Muscle layer of colon (tissue), 2 donors: ENCODE results near the gene DAPK3.

Source experiments
- H3K27ac ChIP-seq: one replicate; pipeline ENCODE4 v1.7.0; 2013; ENCODE audit warnings: low read depth, mild to moderate bottlenecking, low read length, moderate library complexity
- H3K27me3 ChIP-seq, 2 donors: one replicate each; pipeline ENCODE4 v1.7.0; 2013; ENCODE audit warnings: low read length in 2 of 2, mild to moderate bottlenecking in 2 of 2; ENCODE audit not compliant: insufficient read depth in 2 of 2, control insufficient read depth in 1 of 2
- H3K36me3 ChIP-seq: one replicate; pipeline ENCODE4 v1.7.0; 2013; ENCODE audit warnings: mild to moderate bottlenecking, low read length; ENCODE audit not compliant: insufficient read depth
- H3K4me1 ChIP-seq: one replicate; pipeline ENCODE4 v1.7.0; 2013; ENCODE audit warnings: mild to moderate bottlenecking, low read length; ENCODE audit not compliant: insufficient read depth
- H3K4me3 ChIP-seq, 2 donors: one replicate each; pipeline ENCODE4 v1.7.0; 2013; ENCODE audit warnings: low read length in 2 of 2, low read depth in 1 of 2, mild to moderate bottlenecking in 1 of 2, moderate library complexity in 1 of 2
- H3K9ac ChIP-seq: one replicate; pipeline ENCODE4 v1.7.0; 2013; ENCODE audit warnings: low read length
- H3K9me3 ChIP-seq: one replicate; pipeline ENCODE4 v1.7.0; 2013; ENCODE audit warnings: mild to moderate bottlenecking, low read length
- donor health status: abdominal sarcoma.
- donor health status: Adenocarcinoma of cecum.

The DAPK3 gene

DNA sequence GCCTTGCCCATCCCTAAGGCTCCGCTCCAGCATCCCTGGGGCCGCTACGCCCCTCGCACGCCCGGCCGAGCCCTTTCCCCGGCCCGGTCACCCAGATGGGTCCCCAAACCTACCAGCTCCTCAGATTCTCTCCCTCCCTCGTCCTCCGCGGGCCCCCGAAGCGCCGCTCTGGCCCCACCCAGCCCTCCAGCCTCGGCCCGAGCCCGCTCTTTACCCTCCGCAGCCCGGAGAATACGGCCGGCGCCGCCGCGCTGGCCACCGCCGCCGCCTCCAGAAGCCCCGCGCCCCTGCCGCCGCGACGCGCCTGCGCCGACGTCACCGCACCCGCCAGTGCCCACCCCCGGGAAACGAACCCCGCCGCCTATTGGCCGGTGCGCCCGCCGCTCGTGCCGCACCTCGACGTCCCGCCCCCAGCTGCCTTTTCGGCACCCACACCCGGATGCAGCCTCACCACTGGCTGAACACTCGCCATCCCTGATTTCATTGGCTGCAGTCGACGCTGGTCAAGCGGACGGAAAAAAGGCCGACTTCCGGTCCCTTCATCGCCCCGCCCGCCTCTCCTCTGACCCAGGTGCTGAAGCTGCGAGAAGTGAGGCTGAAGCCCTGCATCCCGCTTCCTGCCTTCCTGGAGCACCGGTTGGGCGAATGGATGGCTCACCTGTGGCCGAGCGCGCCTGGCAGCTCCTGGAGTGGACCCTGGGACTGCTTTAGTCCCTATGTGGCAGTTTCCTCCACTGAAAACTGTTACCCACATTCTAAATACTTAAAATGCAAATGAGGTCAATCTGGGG lies at the start of gene DAPK3:
TSS of gene DAPK3 (minus strand) at position 292 of the 791 bp plus-strand sequence. CDS start 1,364 bp downstream, outside the sequence.
- Histone ChIP-seq H3K9me3 (no peaks in the 10 kb centered on the region), H3K36me3 (peaks cover 25% of the 10 kb centered on the region), H3K27me3 (no peaks in the 10 kb centered on the region)

GRCh38 chr19:4019578-4019977 lies 48.7 kb upstream of the DAPK3 start:
- H3K9ac ChIP-seq, result no peak overlapping the region
- H3K9me3 ChIP-seq, result no peaks in the 10 kb centered on the region
- no peak overlapping the region for H3K4me3 ChIP-seq
- peak overlapping the region; percentile 96 for H3K27ac ChIP-seq
- H3K27me3 ChIP-seq, result no peaks in the 10 kb centered on the region
- H3K36me3 ChIP-seq, result peaks cover 20% of the 10 kb centered on the region
- H3K4me1 ChIP-seq, result peaks cover 38% of the 10 kb centered on the region

More for the DNA sequence above, at the start of gene DAPK3:
- Histone ChIP-seq H3K9ac (peak within 1 kb of the TSS; percentile 84), H3K27ac (peak within 1 kb of the TSS; percentile 97), H3K4me1 (peaks cover 40% of the 10 kb centered on the region), H3K4me3 (peak within 1 kb of the TSS; percentile 65 to 97)

DNA sequence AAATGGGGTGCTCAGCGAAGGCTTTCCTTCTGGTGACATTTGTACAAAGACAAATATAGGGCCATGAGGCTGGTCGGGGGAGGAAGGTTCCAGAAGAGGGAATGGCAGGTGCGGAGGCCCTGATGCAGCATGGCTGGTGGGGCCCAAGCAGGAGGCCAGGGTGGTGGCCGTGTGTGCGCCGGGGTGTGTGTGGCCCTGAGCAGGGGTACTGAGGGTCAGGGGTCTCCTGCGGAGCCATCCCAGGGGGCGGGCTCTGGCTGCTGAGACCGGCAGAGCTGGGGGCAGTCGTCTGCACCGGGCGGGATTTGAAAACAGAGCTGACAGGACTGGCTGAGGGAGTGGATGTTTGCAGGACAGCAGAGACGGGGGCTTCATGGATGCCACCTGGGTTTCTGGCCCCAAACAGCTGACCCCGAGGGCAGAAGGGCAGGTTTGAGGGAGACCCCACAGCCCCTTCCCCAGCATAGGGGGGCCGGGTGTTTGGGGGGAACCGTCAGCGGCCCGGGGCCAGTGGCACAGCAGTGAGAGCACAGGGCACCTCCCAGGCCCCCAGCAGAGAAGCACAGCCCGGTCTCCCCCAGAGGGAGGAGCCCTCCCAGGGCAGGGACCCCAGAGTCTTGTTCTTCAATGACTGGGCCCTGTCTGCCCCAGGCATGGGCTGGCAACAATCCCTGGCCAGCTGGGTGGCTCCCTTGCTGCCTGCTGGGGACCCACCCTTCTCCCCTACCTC lies 48.0 kb upstream of the DAPK3 start:
- Histone ChIP-seq H3K9me3 (no peaks in the 10 kb centered on the region), H3K27me3 (no peaks in the 10 kb centered on the region), H3K9ac (no peak overlapping the region), H3K4me3 (no peak overlapping the region), H3K36me3 (peaks cover 19% of the 10 kb centered on the region), H3K4me1 (peaks cover 44% of the 10 kb centered on the region), H3K27ac (peak overlapping the region; percentile 96)

DNA sequence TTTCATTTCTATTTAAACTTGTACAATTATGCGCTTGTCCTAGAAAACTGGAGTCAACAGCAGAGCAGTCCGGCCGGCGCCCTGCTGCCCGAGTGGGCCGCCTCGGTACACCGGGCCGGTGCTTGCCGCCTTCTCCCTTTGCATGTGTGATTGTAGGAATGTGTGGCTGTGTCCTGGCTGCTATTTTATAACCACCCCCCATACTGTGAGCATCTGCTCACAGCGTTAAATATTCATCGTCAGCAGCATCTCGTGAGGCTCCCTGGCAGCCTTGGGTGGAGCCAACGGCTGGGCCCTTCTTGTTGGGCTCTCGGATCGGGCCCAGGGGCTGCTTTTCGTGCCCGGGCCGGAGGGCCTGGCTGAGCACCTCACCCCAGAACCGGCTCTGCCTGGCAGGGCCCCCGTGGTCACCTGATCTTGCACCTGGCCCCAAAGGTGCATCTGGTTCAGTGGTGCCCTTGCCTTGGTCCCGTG lies 47.3 kb upstream of the DAPK3 start:
- no peak overlapping the region for H3K27ac ChIP-seq
- H3K27me3 ChIP-seq, result no peaks in the 10 kb centered on the region
- H3K4me3 ChIP-seq, result no peak overlapping the region
- H3K36me3 ChIP-seq, result peaks cover 20% of the 10 kb centered on the region
- H3K9me3 ChIP-seq, result no peaks in the 10 kb centered on the region
- no peak overlapping the region for H3K9ac ChIP-seq
- H3K4me1 ChIP-seq, result peaks cover 52% of the 10 kb centered on the region

DNA sequence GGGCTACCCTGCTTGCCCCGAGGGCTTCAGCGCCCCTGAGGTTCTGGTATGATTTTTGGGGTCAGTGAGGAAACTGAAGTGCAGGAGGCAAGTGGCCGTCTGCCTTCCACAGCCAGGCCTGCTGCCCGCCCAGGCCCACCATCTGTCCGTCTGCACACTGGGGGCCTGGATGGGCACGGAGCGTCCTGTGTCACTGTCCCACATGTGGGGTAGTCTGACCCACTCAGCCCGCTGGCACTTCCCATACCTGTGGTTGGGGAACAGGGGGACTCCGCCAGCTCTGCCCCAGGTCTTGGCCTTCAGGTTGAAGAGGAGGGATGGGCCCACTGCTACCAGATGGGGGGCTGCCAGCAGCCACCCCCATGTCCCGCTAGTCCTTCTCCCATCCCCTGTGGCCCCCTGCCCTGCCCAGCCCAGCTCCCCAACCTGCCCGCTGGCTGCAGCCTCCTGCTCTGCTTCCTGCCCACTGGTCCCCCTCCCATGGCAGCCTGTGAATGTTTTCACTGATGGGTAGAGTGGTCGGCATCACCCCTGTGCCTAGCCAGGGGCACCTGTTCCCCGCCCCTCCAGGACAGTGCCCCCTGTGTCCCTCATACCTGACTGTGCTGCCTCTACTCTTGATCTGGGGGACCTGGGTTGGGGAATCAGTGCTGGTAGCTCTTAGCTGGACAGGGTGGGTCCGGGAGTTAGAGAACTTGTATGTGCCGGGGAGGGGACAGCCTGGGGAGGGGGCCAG lies 46.2 kb upstream of the DAPK3 start:
- Histone ChIP-seq H3K9me3 (no peaks in the 10 kb centered on the region), H3K27me3 (no peaks in the 10 kb centered on the region), H3K36me3 (peaks cover 24% of the 10 kb centered on the region), H3K27ac (peak overlapping the region; percentile 64), H3K4me3 (no peak overlapping the region), H3K9ac (no peak overlapping the region), H3K4me1 (peaks cover 61% of the 10 kb centered on the region)

DNA sequence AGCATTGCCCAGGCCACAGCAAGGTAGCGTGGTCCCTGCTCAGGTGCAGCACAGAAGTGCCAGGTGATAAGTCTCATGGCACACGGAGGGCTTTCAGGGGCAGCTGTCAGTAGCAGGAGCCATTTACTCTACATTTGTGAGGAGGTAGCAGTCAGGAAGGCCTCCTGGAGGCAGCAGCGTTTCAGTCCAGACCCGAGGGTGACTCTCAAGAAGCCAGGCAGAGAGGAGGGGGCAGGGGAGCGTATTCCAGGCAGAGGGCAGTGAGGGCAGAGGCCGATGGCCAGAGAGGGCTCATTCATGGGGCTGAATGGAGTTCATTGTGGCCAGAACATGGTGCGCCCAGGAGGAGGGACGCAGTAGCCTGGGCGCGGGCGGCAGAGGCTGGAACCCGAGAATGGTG lies 45.6 kb upstream of the DAPK3 start:
- Histone ChIP-seq H3K4me1 (peaks cover 67% of the 10 kb centered on the region), H3K9ac (peak overlapping the region; percentile 0), H3K27me3 (no peaks in the 10 kb centered on the region), H3K27ac (peak overlapping the region; percentile 64), H3K4me3 (peak overlapping the region in 1 of 2 donors; percentile 28), H3K9me3 (no peaks in the 10 kb centered on the region), H3K36me3 (peaks cover 24% of the 10 kb centered on the region)

DNA sequence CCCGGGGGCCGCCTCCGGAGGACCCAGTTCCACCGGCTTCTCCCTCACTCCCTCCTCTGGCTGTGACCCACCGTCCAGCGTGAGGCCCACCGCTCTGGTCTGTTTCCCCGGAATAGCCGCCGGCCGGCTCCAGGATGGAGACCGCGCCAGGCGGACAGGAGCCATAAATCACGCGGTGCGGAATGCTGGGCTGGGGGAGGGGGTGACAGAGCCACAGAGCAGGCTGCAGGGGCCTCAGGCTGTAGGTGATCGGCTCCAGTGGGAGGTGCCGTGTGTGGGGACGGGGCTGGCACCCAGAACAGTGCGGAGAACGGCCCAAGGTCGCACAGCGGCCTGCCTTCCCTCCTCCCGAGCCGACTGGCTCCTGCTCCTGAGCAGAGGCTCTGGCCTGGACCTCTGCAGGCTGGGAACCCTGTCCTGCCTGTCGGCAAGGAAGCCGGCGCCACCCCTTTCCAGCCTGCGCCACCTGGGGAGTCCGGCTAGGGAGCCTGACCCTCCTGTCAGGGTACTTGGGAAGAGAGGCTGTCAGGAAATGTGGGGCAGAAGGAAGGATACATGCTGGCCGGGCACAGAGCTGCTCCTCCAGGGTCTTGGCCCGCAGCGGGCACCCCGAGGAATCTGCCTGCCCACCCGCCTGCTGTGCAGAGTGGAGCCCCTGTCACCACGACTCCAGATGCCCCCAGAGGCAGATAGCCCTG lies 45.0 kb upstream of the DAPK3 start:
- peak overlapping the region in 1 of 2 donors; percentile 28 for H3K4me3 ChIP-seq
- H3K9ac ChIP-seq, result peak overlapping the region; percentile 49

DNA sequence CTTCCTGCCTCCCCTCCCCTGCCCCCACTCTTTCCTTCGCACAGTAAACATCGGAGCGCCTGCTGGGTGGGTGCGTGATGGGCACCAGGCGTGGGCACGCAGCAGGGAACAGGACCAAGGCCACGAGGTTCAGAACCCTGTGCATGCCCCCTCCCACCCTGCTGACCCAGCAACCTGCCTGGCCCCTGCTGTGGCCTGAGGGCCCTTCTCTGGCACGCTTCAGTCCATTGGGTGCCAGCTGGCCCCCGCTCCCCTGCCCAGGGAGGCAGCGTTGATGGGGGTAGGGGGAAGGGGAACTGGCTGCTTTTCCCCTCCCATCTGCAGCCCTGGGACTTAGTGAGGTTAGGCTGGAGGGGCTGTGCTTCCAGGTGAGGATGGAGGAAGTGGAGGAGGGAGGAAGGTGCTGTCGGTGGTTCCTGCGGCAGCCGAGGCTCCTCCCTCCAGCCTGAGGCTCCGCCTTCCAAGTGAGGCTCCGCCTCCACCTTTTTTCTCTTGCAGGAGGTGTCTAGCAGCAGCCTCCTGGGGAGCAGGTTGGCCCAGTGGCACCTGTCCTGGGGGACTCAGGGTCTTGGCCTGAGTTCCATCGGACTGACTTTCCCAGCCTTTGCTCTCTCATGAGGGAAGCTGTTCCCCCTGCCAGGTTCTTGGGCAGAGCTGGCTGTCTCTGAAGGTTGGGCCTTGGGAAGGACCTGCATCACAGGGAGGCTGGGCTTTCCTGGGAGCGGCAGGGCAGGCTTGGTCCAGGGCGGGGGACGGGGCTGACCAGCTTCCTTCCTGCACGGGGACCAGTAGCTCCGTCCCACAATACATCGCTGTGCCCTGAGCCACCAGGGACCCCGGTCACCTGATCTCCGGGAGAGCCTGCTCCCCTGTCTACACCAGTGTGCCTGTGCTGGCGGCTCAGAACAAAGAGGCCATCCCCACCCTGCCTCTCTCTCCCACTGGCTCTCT lies 43.9 kb upstream of the DAPK3 start:
- peak overlapping the region; percentile 64 for H3K27ac ChIP-seq
- peaks cover 73% of the 10 kb centered on the region for H3K4me1 ChIP-seq
- H3K27me3 ChIP-seq, result no peaks in the 10 kb centered on the region
- H3K36me3 ChIP-seq, result peaks cover 24% of the 10 kb centered on the region
- peak overlapping the region; percentile 49 for H3K9ac ChIP-seq
- no peaks in the 10 kb centered on the region for H3K9me3 ChIP-seq
- no peak overlapping the region for H3K4me3 ChIP-seq

More for the DNA sequence above, 45.0 kb upstream of the DAPK3 start:
- H3K27ac ChIP-seq, result peak overlapping the region; percentile 64
- H3K36me3 ChIP-seq, result peaks cover 24% of the 10 kb centered on the region
- peaks cover 71% of the 10 kb centered on the region for H3K4me1 ChIP-seq
- no peaks in the 10 kb centered on the region for H3K9me3 ChIP-seq
- H3K27me3 ChIP-seq, result no peaks in the 10 kb centered on the region

DNA sequence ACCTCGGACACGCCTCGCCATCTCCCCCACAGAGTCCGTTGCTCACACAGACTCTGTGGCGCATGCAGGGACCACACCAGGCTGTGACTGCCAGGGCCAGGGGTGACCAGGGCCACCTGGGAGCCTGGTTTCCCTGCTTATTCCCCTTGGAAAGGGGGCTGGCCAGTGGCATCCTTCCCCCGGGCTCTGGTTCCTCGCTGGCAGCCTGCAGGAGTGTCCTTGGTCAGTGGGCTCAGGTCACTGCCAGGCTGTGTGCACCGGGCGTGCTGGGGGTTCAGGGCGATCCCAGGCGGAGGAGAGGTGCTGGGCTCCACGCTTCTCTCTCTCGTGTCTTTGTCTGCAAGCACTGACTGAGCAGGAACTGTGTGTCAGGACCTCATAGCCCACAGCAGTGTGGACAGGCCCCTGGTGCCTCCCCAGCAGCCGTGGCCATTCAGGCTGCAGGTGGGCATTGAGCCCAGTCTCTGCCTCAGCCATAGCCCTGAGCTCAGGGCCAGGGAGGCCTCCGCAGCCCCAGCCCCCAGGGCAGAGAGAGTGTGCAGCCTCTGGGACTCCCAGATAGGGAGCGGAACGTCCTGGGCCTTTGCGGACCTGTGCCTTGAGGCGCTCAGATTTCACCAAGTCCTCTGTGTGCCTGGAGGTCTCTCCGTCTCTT lies 43.1 kb upstream of the DAPK3 start:
- H3K4me1 ChIP-seq, result peaks cover 75% of the 10 kb centered on the region
- H3K4me3 ChIP-seq, result no peak overlapping the region
- peak overlapping the region; percentile 64 for H3K27ac ChIP-seq
- H3K36me3 ChIP-seq, result peaks cover 24% of the 10 kb centered on the region
- H3K9me3 ChIP-seq, result no peaks in the 10 kb centered on the region
- H3K9ac ChIP-seq, result no peak overlapping the region
- H3K27me3 ChIP-seq, result no peaks in the 10 kb centered on the region
